Fibroblast of peridontal ligament (primary cell): ENCODE results near the gene ATP13A5.

Experiments
- DNase-seq: peaks from one replicate; pipeline ENCODE4 v3.0.0-alpha.2; 2010; ENCODE audit errors: extremely low read depth

ATP13A5 gene

GRCh38 chr3:193347521-193348501 lies 30.7 kb downstream of the ATP13A5 start:
- DNase-seq: no peak

- no peak for DNase-seq
These were observed 32.3 kb downstream of the ATP13A5 start for GRCh38 chr3:193346259-193346658.

GRCh38 chr3:193345431-193345830 lies 33.1 kb downstream of the ATP13A5 start:
- no peak for DNase-seq

GRCh38 chr3:193344486-193344885 lies 34.1 kb downstream of the ATP13A5 start:
- no peak for DNase-seq

- no peak for DNase-seq
These were observed 34.8 kb downstream of the ATP13A5 start for GRCh38 chr3:193343726-193344222.

GRCh38 chr3:193342551-193342950 lies 36.0 kb downstream of the ATP13A5 start:
- no peak for DNase-seq

- no peak for DNase-seq
These were observed 43.5 kb downstream of the ATP13A5 start for GRCh38 chr3:193335031-193335430.

GRCh38 chr3:193333229-193333628 lies 45.3 kb downstream of the ATP13A5 start:
- DNase-seq: no peak

GRCh38 chr3:193330555-193331204 lies 47.9 kb downstream of the ATP13A5 start:
- DNase-seq: no peak

GRCh38 chr3:193317682-193318300 lies 60.8 kb downstream of the ATP13A5 start:
- DNase-seq: no peak

- DNase-seq: no peak
These were observed 64.4 kb downstream of the ATP13A5 start for GRCh38 chr3:193314161-193314560.

GRCh38 chr3:193313061-193313958 lies 65.2 kb downstream of the ATP13A5 start:
- DNase-seq: no peak

GRCh38 chr3:193310914-193311723 lies 67.4 kb downstream of the ATP13A5 start:
- no peak for DNase-seq

- DNase-seq: no peak
These were observed 73.2 kb downstream of the ATP13A5 start for GRCh38 chr3:193305356-193305755.

- no peak for DNase-seq
These were observed 77.1 kb downstream of the ATP13A5 start for GRCh38 chr3:193301433-193301832.

GRCh38 chr3:193297421-193297820 lies 81.1 kb downstream of the ATP13A5 start:
- no peak for DNase-seq

- no peak for DNase-seq
These were observed 82.6 kb downstream of the ATP13A5 start for GRCh38 chr3:193295985-193296384.

GRCh38 chr3:193292386-193292785 lies 86.2 kb downstream of the ATP13A5 start:
- DNase-seq: no peak

GRCh38 chr3:193271101-193271840 lies 107.3 kb downstream of the ATP13A5 start:
- DNase-seq: no peak

- no peak for DNase-seq
These were observed 108.1 kb downstream of the ATP13A5 start for GRCh38 chr3:193270451-193270850.
